Amniotic stem cell (primary cell): ENCODE measurements around the gene AK1.

ENCODE experiments used
- DNase-seq: peaks from one replicate; lab custom pipeline; 2025; lab: John Stamatoyannopoulos, UW

Gene AK1

DNA sequence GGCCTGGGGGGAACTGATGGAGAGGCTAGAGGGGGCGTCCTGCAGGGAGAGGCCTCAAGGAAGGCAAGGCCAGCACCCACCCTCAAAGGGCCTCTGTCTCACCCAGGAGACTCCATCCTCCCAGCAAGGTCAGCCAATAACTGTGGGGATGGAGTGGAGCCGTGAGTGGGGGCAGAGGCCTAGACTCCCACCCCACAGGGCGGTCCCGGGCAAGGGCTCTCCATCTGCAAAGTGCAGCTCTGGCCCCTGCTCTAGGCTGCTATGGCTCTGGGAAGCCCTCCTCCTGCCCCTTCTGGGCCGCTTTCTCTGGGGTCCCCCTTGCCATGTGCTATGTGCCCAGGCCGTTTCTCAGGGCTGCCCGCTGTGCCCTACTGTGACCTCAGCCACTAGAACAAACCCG is 60.7 kb downstream of the AK1 start:
- DNase-seq: no peak
